Panc1 (cell line): Measurements from ENCODE around the gene NAGS. TPM values are rescaled to one million over a fixed set of nuclear protein-coding genes. Genes with fewer than 3 reads are reported as not detected.

Source experiments
- ATAC-seq: fragments of 200-7000 bp; cut with Tn5 transposase; 2 replicates; pipeline ENCODE4 v1.9.1; 2020; ENCODE audit warnings: mild to moderate bottlenecking, moderate library complexity
- BruUV-seq: library from RNA; stranded (reverse); fragments of 400-500 nt; replicated peaks from 2 replicates; lab custom pipeline; 2021; lab: Mats Ljungman, UMichigan
- CTCF ChIA-PET: fragments of 300-600 bp; sonication (Branson Sonifier 250); formaldehyde crosslinking; loops from one replicate; lab custom pipeline; 2022; ENCODE audit warnings: antibody characterized with exemption; lab: Charles Lee
- POLR2A ChIA-PET: fragments of 300-600 bp; sonication (Branson Sonifier 250); formaldehyde crosslinking; loops from one replicate; lab custom pipeline; 2022; ENCODE audit warnings: antibody characterized with exemption; lab: Charles Lee
- DNase-seq: peaks from one replicate; pipeline ENCODE4 v3.0.0-alpha.2; 2010; ENCODE audit warnings: low read depth, low spot score
- H3K27ac ChIP-seq: 2 replicates; pipeline ENCODE4 v1.5.1; 2011; ENCODE audit warnings: mild to moderate bottlenecking, low read length, inconsistent platforms
- H3K27me3 ChIP-seq: fragments of 200-500 bp; sonication (Bioruptor generic); 2 replicates; pipeline ENCODE4 v1.6.0; 2014; ENCODE audit warnings: low read length, inconsistent platforms; ENCODE audit not compliant: control insufficient read depth, insufficient read depth
- H3K36me3 ChIP-seq: fragments of 200-500 bp; sonication (Bioruptor generic); 2 replicates; pipeline ENCODE4 v1.5.1; 2014; ENCODE audit warnings: inconsistent platforms, mild to moderate bottlenecking, low read length, moderate library complexity; ENCODE audit not compliant: control insufficient read depth, insufficient read depth
- H3K4me1 ChIP-seq: 2 replicates; pipeline ENCODE4 v1.5.1; 2011; ENCODE audit warnings: inconsistent platforms, mild to moderate bottlenecking, low read length, moderate library complexity; ENCODE audit not compliant: control insufficient read depth, insufficient read depth
- H3K4me3 ChIP-seq, 2 experiments: 2 replicates each; pipeline ENCODE4 v1.5.1; 2011 to 2012; ENCODE audit warnings: low read depth in 2 of 2, low read length in 2 of 2, mild to moderate bottlenecking in 2 of 2, inconsistent platforms in 1 of 2, moderate library complexity in 1 of 2
- H3K9me3 ChIP-seq: fragments of 200-500 bp; sonication (Bioruptor generic); 2 replicates; pipeline ENCODE4 v1.5.1; 2014; ENCODE audit warnings: low read depth, mild to moderate bottlenecking, inconsistent platforms, low read length, moderate library complexity; ENCODE audit not compliant: control insufficient read depth, insufficient read depth
- POLR2AphosphoS5 ChIP-seq: IDR thresholded peaks from 2 replicates; pipeline ENCODE4 v1.6.1; 2012; ENCODE audit warnings: mild to moderate bottlenecking, low read depth, low read length, moderate library complexity
- SIN3A ChIP-seq: IDR thresholded peaks from 2 replicates; pipeline ENCODE4 v1.6.1; 2012; ENCODE audit warnings: low read depth, mild to moderate bottlenecking, low read length, moderate library complexity, borderline replicate concordance; ENCODE audit not compliant: insufficient read depth
- TCF7L2 ChIP-seq: IDR thresholded peaks from 2 replicates; pipeline ENCODE4 v1.6.1; 2011; ENCODE audit warnings: mild to moderate bottlenecking, low read depth, low read length, inconsistent platforms
- in situ Hi-C: cut with HindIII; loops from 2 replicates; pipeline ENCODE4 v1.10.0; 2016; ENCODE audit warnings: low sequenced_read_pairs, low pct_unique_long_range_greater_than_20kb
- intact Hi-C: fragments of 100-400 bp; cut with micrococcal nuclease; formaldehyde crosslinking; loops from one replicate; pipeline ENCODE4 v1.10.0; 2022; ENCODE audit not compliant: unreplicated experiment
- total RNA-seq: library from RNA; stranded (reverse); gene quantifications from one replicate; pipeline ENCODE4 v1.2.1, GENCODE V29; 2021; ENCODE audit not compliant: unreplicated experiment
- TF ChIP-seq, protein P1 (sequence below), 2 experiments: IDR thresholded peaks; 2 replicates each; pipeline ENCODE4 v1.6.1; 2011 to 2012; ENCODE audit warnings: low read depth in 2 of 2, control low read depth in 1 of 2, low read length in 1 of 2, mild to moderate bottlenecking in 1 of 2, moderate library complexity in 1 of 2; ENCODE audit not compliant: insufficient read depth in 1 of 2
- TF ChIP-seq, protein P2 (sequence below): fragments of 450-650 bp; IDR thresholded peaks from 2 replicates; pipeline ENCODE4 v1.5.1; 2017; ENCODE audit warnings: mild to moderate bottlenecking

NAGS gene
- total RNA-seq, 1 experiment from 2014 or later, result 2.7 TPM

DNA sequence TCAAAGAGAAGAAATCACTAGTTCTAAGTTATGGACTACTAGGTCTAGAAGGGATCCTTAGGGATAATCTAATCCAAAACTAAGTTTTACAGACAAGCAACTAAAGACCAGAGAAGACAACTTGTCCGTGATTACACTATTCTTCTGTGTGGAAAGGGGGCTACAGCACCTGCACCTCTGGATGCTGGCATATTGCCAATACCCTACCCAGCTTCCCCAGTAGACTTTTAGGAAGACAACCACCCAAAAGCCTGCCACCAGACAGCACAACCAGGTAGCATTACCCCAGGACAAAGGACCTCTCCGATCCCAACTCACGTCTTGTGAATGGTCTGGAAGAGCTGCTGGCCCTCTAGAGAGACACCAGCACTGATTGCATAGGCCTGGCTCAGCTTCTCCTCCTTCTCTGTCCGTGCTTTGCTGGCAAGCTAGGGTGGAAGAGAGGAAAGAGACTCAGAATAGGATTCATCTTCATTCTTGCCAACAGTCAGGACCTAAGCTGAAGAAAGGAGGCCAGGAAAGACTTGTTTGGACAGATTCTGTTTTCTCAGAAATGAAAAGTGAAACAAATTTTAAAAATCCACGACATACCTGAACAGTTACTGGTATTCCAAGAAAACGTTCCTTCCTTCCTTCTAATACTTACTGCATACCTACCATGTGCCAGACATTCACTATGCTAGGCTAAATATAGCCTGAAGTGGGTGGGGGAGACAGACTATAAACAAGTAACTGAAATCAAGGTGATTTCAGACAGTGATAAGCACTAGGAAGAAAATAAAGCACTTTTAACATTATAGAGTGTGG, 35.6 kb downstream of the NAGS start:
- TF ChIP-seq, protein P1, sequence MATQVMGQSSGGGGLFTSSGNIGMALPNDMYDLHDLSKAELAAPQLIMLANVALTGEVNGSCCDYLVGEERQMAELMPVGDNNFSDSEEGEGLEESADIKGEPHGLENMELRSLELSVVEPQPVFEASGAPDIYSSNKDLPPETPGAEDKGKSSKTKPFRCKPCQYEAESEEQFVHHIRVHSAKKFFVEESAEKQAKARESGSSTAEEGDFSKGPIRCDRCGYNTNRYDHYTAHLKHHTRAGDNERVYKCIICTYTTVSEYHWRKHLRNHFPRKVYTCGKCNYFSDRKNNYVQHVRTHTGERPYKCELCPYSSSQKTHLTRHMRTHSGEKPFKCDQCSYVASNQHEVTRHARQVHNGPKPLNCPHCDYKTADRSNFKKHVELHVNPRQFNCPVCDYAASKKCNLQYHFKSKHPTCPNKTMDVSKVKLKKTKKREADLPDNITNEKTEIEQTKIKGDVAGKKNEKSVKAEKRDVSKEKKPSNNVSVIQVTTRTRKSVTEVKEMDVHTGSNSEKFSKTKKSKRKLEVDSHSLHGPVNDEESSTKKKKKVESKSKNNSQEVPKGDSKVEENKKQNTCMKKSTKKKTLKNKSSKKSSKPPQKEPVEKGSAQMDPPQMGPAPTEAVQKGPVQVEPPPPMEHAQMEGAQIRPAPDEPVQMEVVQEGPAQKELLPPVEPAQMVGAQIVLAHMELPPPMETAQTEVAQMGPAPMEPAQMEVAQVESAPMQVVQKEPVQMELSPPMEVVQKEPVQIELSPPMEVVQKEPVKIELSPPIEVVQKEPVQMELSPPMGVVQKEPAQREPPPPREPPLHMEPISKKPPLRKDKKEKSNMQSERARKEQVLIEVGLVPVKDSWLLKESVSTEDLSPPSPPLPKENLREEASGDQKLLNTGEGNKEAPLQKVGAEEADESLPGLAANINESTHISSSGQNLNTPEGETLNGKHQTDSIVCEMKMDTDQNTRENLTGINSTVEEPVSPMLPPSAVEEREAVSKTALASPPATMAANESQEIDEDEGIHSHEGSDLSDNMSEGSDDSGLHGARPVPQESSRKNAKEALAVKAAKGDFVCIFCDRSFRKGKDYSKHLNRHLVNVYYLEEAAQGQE (IDR thresholded peaks at IDR 0.05; ENCODE audit: insufficient read depth in 1 of 2, low read depth in 2 of 2, low read length in 1 of 2), result no peak
- TF ChIP-seq TCF7L2 (no peak), SIN3A (no peak), POLR2AphosphoS5 (no peak)
- TF ChIP-seq, protein P2, sequence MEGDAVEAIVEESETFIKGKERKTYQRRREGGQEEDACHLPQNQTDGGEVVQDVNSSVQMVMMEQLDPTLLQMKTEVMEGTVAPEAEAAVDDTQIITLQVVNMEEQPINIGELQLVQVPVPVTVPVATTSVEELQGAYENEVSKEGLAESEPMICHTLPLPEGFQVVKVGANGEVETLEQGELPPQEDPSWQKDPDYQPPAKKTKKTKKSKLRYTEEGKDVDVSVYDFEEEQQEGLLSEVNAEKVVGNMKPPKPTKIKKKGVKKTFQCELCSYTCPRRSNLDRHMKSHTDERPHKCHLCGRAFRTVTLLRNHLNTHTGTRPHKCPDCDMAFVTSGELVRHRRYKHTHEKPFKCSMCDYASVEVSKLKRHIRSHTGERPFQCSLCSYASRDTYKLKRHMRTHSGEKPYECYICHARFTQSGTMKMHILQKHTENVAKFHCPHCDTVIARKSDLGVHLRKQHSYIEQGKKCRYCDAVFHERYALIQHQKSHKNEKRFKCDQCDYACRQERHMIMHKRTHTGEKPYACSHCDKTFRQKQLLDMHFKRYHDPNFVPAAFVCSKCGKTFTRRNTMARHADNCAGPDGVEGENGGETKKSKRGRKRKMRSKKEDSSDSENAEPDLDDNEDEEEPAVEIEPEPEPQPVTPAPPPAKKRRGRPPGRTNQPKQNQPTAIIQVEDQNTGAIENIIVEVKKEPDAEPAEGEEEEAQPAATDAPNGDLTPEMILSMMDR, result no peak
- H3K4me1 ChIP-seq, result no peaks in the 10 kb centered on the region
- ChIA-PET CTCF (no interaction called here), POLR2A (no interaction called here)
- no peak overlapping the region for H3K27ac ChIP-seq
- in situ Hi-C loops, result no loop called here
- H3K4me3 ChIP-seq, result no peak overlapping the region
- no peaks in the 10 kb centered on the region for H3K9me3 ChIP-seq
- no peaks in the 10 kb centered on the region; the same call in none of the 2 replicates for H3K36me3 ChIP-seq
- TSS peak; percentile 26 for BruUV-seq
- ATAC-seq, result no peak
- intact Hi-C loops, result no loop called here
- no peak for DNase-seq
- H3K27me3 ChIP-seq, result no peaks in the 10 kb centered on the region

DNA sequence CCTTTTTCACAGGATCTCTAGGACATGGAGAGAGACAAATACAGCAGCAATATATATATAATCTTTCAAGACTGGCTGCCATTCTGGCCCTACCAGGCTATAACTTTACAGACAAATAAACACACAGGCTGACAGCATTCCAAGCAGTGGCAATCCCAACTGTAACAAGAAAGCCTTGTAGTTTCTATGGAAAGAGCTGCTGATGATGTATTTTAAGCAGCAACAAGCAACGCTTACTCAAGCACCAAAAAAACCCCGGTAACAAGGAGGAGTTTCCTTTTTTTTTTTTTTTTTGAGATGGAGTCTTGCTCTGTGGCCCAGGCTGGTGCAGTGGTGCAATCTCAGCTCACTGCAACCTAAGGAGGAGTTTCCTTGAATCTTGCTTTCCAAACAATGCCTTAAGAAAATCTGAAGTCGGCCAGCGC, 38.9 kb downstream of the NAGS start:
- DNase-seq (no peak), ATAC-seq (no peak)
- H3K9me3 ChIP-seq, result no peaks in the 10 kb centered on the region
- H3K27me3 ChIP-seq, result no peaks in the 10 kb centered on the region
- H3K27ac ChIP-seq, result no peak overlapping the region
- in situ Hi-C loops, result no loop called here
- POLR2A ChIA-PET, result no interaction called here
- intact Hi-C loops, result no loop called here
- CTCF ChIA-PET, result interaction anchor here (0.7 kb wide), 1 partner anchor 83 kb away, joined by 5 read pairs; no protein-coding TSS in a partner anchor
- no peaks in the 10 kb centered on the region; the same call in 1 of the 2 replicates for H3K36me3 ChIP-seq
- H3K4me1 ChIP-seq, result no peaks in the 10 kb centered on the region
- no peak overlapping the region for H3K4me3 ChIP-seq
- TF ChIP-seq, protein P2, result no peak
- TF ChIP-seq POLR2AphosphoS5 (no peak), TCF7L2 (no peak), SIN3A (no peak)
- TF ChIP-seq, protein P1 (IDR thresholded peaks at IDR 0.05; ENCODE audit: insufficient read depth in 1 of 2, low read depth in 2 of 2, low read length in 1 of 2), result no peak
- BruUV-seq, result no TSS peak
